Effector memory CD4-positive, alpha-beta T cell (primary cell): Measurements from ENCODE around the gene PRKX.
A peak's percentile ranks its signal among the peaks of the same experiment; 100 is the strongest.
"Not testable (repeated sequence)": the region's sequence is repeated elsewhere in the genome, so short reads cannot be mapped to it uniquely, and the experiment has no call there.

Source experiments
- DNase-seq, 3 donors: peaks; one replicate each; pipeline ENCODE4 v3.0.0-alpha.2; 2020
- H3K27ac ChIP-seq: 2 replicates; pipeline ENCODE4 v1.7.0; 2013; ENCODE audit warnings: mild to moderate bottlenecking, low read length, moderate library complexity; ENCODE audit not compliant: insufficient read depth, poor library complexity, severe bottlenecking
- H3K27me3 ChIP-seq: replicated peaks from 2 replicates; pipeline ENCODE4 v1.7.0; 2013; ENCODE audit warnings: mild to moderate bottlenecking, low read length; ENCODE audit not compliant: insufficient read depth, control insufficient read depth, poor library complexity, severe bottlenecking
- H3K36me3 ChIP-seq: 2 replicates; pipeline ENCODE4 v1.7.0; 2013; ENCODE audit warnings: mild to moderate bottlenecking, low read length, moderate library complexity; ENCODE audit not compliant: control insufficient read depth, insufficient read depth
- H3K4me1 ChIP-seq: 2 replicates; pipeline ENCODE4 v1.7.0; 2013; ENCODE audit warnings: low read length, mild to moderate bottlenecking; ENCODE audit not compliant: control insufficient read depth, insufficient read depth, poor library complexity, severe bottlenecking
- H3K4me3 ChIP-seq: 2 replicates; pipeline ENCODE4 v1.7.0; 2013; ENCODE audit warnings: low read length, low read depth, mild to moderate bottlenecking; ENCODE audit not compliant: insufficient read depth, poor library complexity, severe bottlenecking
- H3K9me3 ChIP-seq: 2 replicates; pipeline ENCODE4 v1.7.0; 2013; ENCODE audit warnings: mild to moderate bottlenecking, low read length, moderate library complexity; ENCODE audit not compliant: control insufficient read depth

Gene PRKX

GRCh38 chrX:3733043-3733430 lies 19.6 kb upstream of the PRKX start:
- H3K4me3 ChIP-seq = no peak overlapping the region
- no peak for DNase-seq

GRCh38 chrX:3732326-3733042 lies 19.0 kb upstream of the PRKX start:
- not testable (repeated sequence) for H3K9me3 ChIP-seq, H3K4me1 ChIP-seq

More at GRCh38 chrX:3733043-3733430, 19.6 kb upstream of the PRKX start:
- H3K9me3 ChIP-seq = no peaks in the 10 kb centered on the region
- H3K4me1 ChIP-seq = no peaks in the 10 kb centered on the region
- H3K27ac ChIP-seq = no peak overlapping the region
- no peaks in the 10 kb centered on the region for H3K36me3 ChIP-seq
- no peaks in the 10 kb centered on the region for H3K27me3 ChIP-seq

GRCh38 chrX:3728454-3728853 lies 15.0 kb upstream of the PRKX start:
- Histone ChIP-seq H3K27me3 (no peaks in the 10 kb centered on the region), H3K36me3 (no peaks in the 10 kb centered on the region), H3K27ac (no peak overlapping the region), H3K4me1 (no peaks in the 10 kb centered on the region), H3K9me3 (no peaks in the 10 kb centered on the region), H3K4me3 (no peak overlapping the region)
- no peak for DNase-seq

More at GRCh38 chrX:3732326-3733042, 19.0 kb upstream of the PRKX start:
- H3K27me3 ChIP-seq, DNase-seq, H3K4me3 ChIP-seq, H3K36me3 ChIP-seq, H3K27ac ChIP-seq: not testable (repeated sequence)

- not testable (repeated sequence) for H3K4me3 ChIP-seq, H3K27ac ChIP-seq, H3K36me3 ChIP-seq, H3K4me1 ChIP-seq, H3K9me3 ChIP-seq, H3K27me3 ChIP-seq, DNase-seq
Measured at GRCh38 chrX:3723460-3723859, 10.0 kb upstream of the PRKX start.

GRCh38 chrX:3717742-3718420 lies 4.4 kb upstream of the PRKX start:
- no peaks in the 10 kb centered on the region for H3K36me3 ChIP-seq
- no peak overlapping the region for H3K4me3 ChIP-seq
- no peak overlapping the region for H3K27ac ChIP-seq
- H3K9me3 ChIP-seq = no peaks in the 10 kb centered on the region
- no peak for DNase-seq
- H3K27me3 ChIP-seq = no peaks in the 10 kb centered on the region
- H3K4me1 ChIP-seq = no peaks in the 10 kb centered on the region

GRCh38 chrX:3715921-3716320 lies 2.5 kb upstream of the PRKX start:
- H3K4me3 ChIP-seq = no peak overlapping the region
- no peaks in the 10 kb centered on the region for H3K36me3 ChIP-seq
- H3K4me1 ChIP-seq = peaks cover 10% of the 10 kb centered on the region
- H3K27me3 ChIP-seq = no peaks in the 10 kb centered on the region
- no peak for DNase-seq
- H3K9me3 ChIP-seq = no peaks in the 10 kb centered on the region
- H3K27ac ChIP-seq = no peak overlapping the region

GRCh38 chrX:3714706-3715479 lies 1.4 kb upstream of the PRKX start:
- H3K27ac ChIP-seq, H3K36me3 ChIP-seq, H3K9me3 ChIP-seq, H3K27me3 ChIP-seq, DNase-seq, H3K4me3 ChIP-seq: not testable (repeated sequence)
- H3K4me1 ChIP-seq = peaks cover 13% of the 10 kb centered on the region

- Histone ChIP-seq H3K27me3 (no peaks in the 10 kb centered on the region), H3K9me3 (no peaks in the 10 kb centered on the region), H3K27ac (peak overlapping the region; percentile 67), H3K4me1 (peaks cover 15% of the 10 kb centered on the region), H3K36me3 (no peaks in the 10 kb centered on the region), H3K4me3 (peak overlapping the region; percentile 66)
- DNase-seq = no peak
Measured at GRCh38 chrX:3713937-3714434, 537 bp upstream of the PRKX start.

- Histone ChIP-seq H3K27ac (peak overlapping the region; percentile 66), H3K4me1 (peaks cover 21% of the 10 kb centered on the region), H3K9me3 (no peaks in the 10 kb centered on the region), H3K27me3 (no peaks in the 10 kb centered on the region), H3K36me3 (no peaks in the 10 kb centered on the region), H3K4me3 (peak overlapping the region; percentile 85)
- DNase-seq = no peak
Measured at GRCh38 chrX:3712870-3713224, 602 bp downstream of the PRKX start.
